Smooth muscle cell (in vitro differentiated cells): ENCODE measurements around the gene KRTAP24-1. TPM values are rescaled to one million over a fixed set of nuclear protein-coding genes. Genes with fewer than 3 reads are reported as not detected.

ENCODE experiments used
- DNase-seq: peaks from one replicate; lab custom pipeline; 2025; ENCODE audit not compliant: unreplicated experiment; lab: John Stamatoyannopoulos, UW
- H2AFZ ChIP-seq: fragments of 200-600 bp; sonication (generic); 2 replicates; pipeline ENCODE4 v1.6.0; 2016; ENCODE audit warnings: antibody characterized with exemption, low read depth, mild to moderate bottlenecking
- H3F3A ChIP-seq: fragments of 200-600 bp; sonication (generic); 2 replicates; pipeline ENCODE4 v1.6.0; 2017; ENCODE audit warnings: antibody characterized with exemption, low read depth
- H3K27ac ChIP-seq: fragments of 200-600 bp; sonication (generic); 2 replicates; pipeline ENCODE4 v1.5.1; 2016; ENCODE audit warnings: low read depth, mild to moderate bottlenecking
- H3K27me3 ChIP-seq: fragments of 200-600 bp; sonication (generic); 2 replicates; pipeline ENCODE4 v1.6.1; 2016; ENCODE audit warnings: low read depth, mild to moderate bottlenecking
- H3K36me3 ChIP-seq: fragments of 200-600 bp; sonication (generic); 2 replicates; pipeline ENCODE4 v1.5.1; 2016; ENCODE audit warnings: low read depth
- H3K4me1 ChIP-seq: fragments of 200-600 bp; sonication (generic); 2 replicates; pipeline ENCODE4 v1.5.1; 2016; ENCODE audit warnings: low read depth
- H3K4me2 ChIP-seq: fragments of 200-600 bp; sonication (generic); 2 replicates; pipeline ENCODE4 v1.6.0; 2016; ENCODE audit warnings: mild to moderate bottlenecking
- H3K4me3 ChIP-seq: fragments of 200-600 bp; sonication (generic); 2 replicates; pipeline ENCODE4 v1.5.1; 2016; ENCODE audit warnings: mild to moderate bottlenecking
- H3K79me2 ChIP-seq: fragments of 200-600 bp; sonication (generic); 2 replicates; pipeline ENCODE4 v1.6.0; 2016; ENCODE audit warnings: low read depth, mild to moderate bottlenecking
- H3K9ac ChIP-seq: fragments of 200-600 bp; sonication (generic); 2 replicates; pipeline ENCODE4 v1.6.0; 2016; ENCODE audit warnings: low read depth
- H3K9me3 ChIP-seq: fragments of 200-600 bp; sonication (generic); replicated peaks from 2 replicates; pipeline ENCODE4 v1.5.1; 2016; ENCODE audit warnings: low read depth
- H4K20me1 ChIP-seq: fragments of 200-600 bp; sonication (generic); 2 replicates; pipeline ENCODE4 v1.6.0; 2016; ENCODE audit warnings: low read depth
- WGBS: methylation state at CpG from one replicate; pipeline ENCODE4 v1.1.7; 2016; ENCODE audit warnings: low lambda C conversion rate; 5-methylcytosine and 5-hydroxymethylcytosine counted together
- polyA plus RNA-seq: library from polyadenylated mRNA; unstranded; fragments of >200 nt; fragmentation: Nextera tagmentation; extraction: Ambion mirVana; gene quantifications from 2 replicates; pipeline ENCODE4 v1.2.1, GENCODE V29; 2016
- total RNA-seq: library from RNA; depleted of rRNA; stranded (reverse); fragments of >200 nt; gene quantifications from 2 replicates; pipeline ENCODE4 v1.2.3, GENCODE V29; 2014
- TF ChIP-seq, protein P1 (sequence below): fragments of 200-600 bp; sonication (generic); IDR thresholded peaks from 2 replicates; pipeline ENCODE4 v1.5.1; 2017; ENCODE audit warnings: borderline replicate concordance, mild to moderate bottlenecking, antibody characterized with exemption; ENCODE audit not compliant: insufficient read depth, poor library complexity, severe bottlenecking

The KRTAP24-1 gene
- total and polyA plus RNA-seq, 2 experiments from 2014 or later: not detected

DNA sequence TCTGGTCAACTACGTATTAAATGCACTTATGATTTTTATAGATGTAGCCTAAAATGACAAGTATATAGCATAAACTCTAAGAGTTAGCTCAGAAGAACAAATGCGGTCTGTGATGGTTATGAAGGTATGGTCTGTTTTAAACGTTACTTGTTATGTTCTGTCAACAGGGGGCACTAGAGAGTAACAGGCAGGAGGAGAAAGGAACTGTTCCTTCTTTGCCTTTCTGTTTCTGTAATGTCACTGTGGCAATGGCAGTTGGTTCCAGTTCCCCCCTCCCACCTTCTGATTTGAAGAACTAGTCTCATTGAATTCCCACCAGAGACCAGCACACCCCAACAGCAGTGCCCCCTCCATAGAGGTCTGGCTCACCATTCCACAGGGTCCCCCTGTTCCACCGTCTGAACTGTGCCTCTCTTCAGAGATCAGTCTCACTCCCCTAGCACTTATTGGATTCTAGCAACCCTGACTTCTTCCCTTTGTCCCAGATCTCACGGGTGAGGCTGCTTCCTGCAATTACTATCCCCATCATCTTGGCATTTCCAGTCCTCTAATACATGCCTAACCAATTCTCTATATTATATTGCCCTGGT lies 14.0 kb downstream of the KRTAP24-1 start:
- Histone ChIP-seq H3K36me3 (no peaks in the 10 kb centered on the region), H3K9ac (no peak overlapping the region), H3F3A (no peaks in the 10 kb centered on the region), H3K27me3 (no peaks in the 10 kb centered on the region), H3K27ac (no peak overlapping the region), H3K79me2 (no peaks in the 10 kb centered on the region), H4K20me1 (no peaks in the 10 kb centered on the region), H3K4me3 (no peak overlapping the region), H2AFZ (no peak overlapping the region), H3K4me1 (no peaks in the 10 kb centered on the region), H3K4me2 (no peak overlapping the region), H3K9me3 (no peaks in the 10 kb centered on the region)
- 57% methylated on average over 5 of the region's 5 CpGs for WGBS
- no peak for DNase-seq
- TF ChIP-seq, protein P1, sequence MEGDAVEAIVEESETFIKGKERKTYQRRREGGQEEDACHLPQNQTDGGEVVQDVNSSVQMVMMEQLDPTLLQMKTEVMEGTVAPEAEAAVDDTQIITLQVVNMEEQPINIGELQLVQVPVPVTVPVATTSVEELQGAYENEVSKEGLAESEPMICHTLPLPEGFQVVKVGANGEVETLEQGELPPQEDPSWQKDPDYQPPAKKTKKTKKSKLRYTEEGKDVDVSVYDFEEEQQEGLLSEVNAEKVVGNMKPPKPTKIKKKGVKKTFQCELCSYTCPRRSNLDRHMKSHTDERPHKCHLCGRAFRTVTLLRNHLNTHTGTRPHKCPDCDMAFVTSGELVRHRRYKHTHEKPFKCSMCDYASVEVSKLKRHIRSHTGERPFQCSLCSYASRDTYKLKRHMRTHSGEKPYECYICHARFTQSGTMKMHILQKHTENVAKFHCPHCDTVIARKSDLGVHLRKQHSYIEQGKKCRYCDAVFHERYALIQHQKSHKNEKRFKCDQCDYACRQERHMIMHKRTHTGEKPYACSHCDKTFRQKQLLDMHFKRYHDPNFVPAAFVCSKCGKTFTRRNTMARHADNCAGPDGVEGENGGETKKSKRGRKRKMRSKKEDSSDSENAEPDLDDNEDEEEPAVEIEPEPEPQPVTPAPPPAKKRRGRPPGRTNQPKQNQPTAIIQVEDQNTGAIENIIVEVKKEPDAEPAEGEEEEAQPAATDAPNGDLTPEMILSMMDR: peak; percentile 33

DNA sequence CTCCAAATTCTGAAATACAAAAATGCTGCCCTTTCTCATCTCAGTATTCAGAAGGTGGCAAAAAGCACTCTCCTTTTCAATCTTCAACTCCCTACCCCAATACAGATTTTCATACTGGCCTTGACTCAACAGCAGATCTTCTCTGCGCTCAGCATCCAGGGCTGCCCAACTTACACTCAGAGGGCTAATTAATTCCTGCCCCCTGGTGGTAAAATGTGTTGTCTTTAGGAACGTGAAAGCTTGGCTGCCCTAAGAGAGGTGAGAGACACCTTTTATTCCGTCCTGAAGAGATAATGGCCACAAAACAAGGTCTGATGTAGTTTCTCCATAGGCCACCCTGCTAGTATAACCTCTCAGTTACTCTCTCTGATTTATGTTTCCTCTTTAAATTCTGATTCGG lies 25.0 kb downstream of the KRTAP24-1 start:
- no peak for DNase-seq
- WGBS: 44% methylated on average over 4 of the region's 4 CpGs

DNA sequence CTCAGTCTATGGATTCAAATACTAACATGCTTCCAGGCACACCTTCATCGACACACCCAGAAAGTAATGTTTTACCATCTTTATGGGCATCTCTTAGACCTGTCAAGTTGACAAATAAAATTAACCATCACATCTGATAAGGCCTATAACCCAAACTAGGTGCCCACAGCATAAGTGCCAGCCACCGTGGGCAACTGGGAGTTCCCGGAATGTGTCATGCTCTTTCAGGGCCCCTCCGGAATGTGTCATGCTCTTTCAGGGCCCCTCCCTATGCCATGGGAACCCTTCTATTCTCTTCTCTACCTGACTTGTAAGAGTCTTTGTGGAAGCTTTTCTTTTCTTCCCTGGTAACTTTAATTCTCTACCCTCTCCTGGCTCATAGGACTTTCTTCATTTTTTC lies 26.6 kb downstream of the KRTAP24-1 start:
- H3K4me3 ChIP-seq: no peak overlapping the region
- TF ChIP-seq, protein P1: no peak
- H3K27ac ChIP-seq: no peak overlapping the region

More for the DNA sequence above, 25.0 kb downstream of the KRTAP24-1 start:
- H3K4me1 ChIP-seq: no peaks in the 10 kb centered on the region
- H3F3A ChIP-seq: no peaks in the 10 kb centered on the region
- no peak overlapping the region for H3K27ac ChIP-seq
- TF ChIP-seq, protein P1: peak; percentile 51
- H3K4me3 ChIP-seq: no peak overlapping the region
- H3K9ac ChIP-seq: no peak overlapping the region
- H3K9me3 ChIP-seq: no peaks in the 10 kb centered on the region
- no peaks in the 10 kb centered on the region for H3K36me3 ChIP-seq
- H3K27me3 ChIP-seq: no peaks in the 10 kb centered on the region
- no peaks in the 10 kb centered on the region for H4K20me1 ChIP-seq
- H3K4me2 ChIP-seq: no peak overlapping the region
- H3K79me2 ChIP-seq: no peaks in the 10 kb centered on the region
- H2AFZ ChIP-seq: no peak overlapping the region

DNA sequence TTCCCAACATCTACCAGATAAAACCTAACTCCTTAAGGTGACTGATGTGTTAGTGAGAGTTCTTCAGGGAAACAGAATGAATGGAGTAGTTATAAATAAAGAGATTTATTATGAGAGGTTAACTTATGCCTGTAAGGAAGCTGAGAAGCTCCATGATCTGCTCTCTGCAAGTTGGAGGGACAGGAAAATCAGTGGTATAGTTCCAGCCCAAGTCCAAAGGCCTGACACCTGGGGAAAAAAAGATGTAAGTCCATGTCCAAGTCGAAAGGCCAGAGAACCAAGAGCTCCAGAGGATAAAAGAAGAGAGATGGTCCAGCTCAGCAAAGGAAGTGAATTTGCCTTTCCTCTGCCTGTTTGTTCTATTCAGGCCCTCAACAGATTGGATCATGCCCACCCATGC lies 27.1 kb downstream of the KRTAP24-1 start:
- Histone ChIP-seq H3K27me3 (no peaks in the 10 kb centered on the region), H2AFZ (no peak overlapping the region), H3K79me2 (no peaks in the 10 kb centered on the region), H3F3A (no peaks in the 10 kb centered on the region), H3K4me2 (no peak overlapping the region), H3K4me1 (no peaks in the 10 kb centered on the region), H3K27ac (no peak overlapping the region), H3K9ac (no peak overlapping the region), H3K36me3 (no peaks in the 10 kb centered on the region), H3K4me3 (no peak overlapping the region), H3K9me3 (no peaks in the 10 kb centered on the region), H4K20me1 (no peaks in the 10 kb centered on the region)
- TF ChIP-seq, protein P1: no peak
- 96% methylated on average over 1 of the region's 1 CpG for WGBS
- DNase-seq: no peak

More for the DNA sequence above, 26.6 kb downstream of the KRTAP24-1 start:
- no peak overlapping the region for H3K9ac ChIP-seq
- DNase-seq: no peak
- no peaks in the 10 kb centered on the region for H3K36me3 ChIP-seq
- H3K4me2 ChIP-seq: no peak overlapping the region
- no peaks in the 10 kb centered on the region for H3K4me1 ChIP-seq
- no peaks in the 10 kb centered on the region for H3K9me3 ChIP-seq
- H4K20me1 ChIP-seq: no peaks in the 10 kb centered on the region
- no peaks in the 10 kb centered on the region for H3F3A ChIP-seq
- no peak overlapping the region for H2AFZ ChIP-seq
- H3K27me3 ChIP-seq: no peaks in the 10 kb centered on the region
- WGBS: 86% methylated on average over 4 of the region's 4 CpGs
- no peaks in the 10 kb centered on the region for H3K79me2 ChIP-seq
